Lower leg skin (tissue), 4 donors: ENCODE results near the gene PARVG. TPM values are rescaled to one million over a fixed set of nuclear protein-coding genes. Genes with fewer than 3 reads are reported as not detected.

ENCODE experiments used
- DNase-seq, 2 donors: peaks; one replicate each; pipeline ENCODE4 v3.0.0-alpha.2; 2019; ENCODE audit warnings: low spot score in 2 of 2
- H3K4me3 ChIP-seq: fragments of 200-600 bp; sonication (generic); 2 replicates; pipeline ENCODE4 v1.5.1; 2017; ENCODE audit warnings: mild to moderate bottlenecking, low read depth; ENCODE audit not compliant: poor library complexity, severe bottlenecking
- POLR2A ChIP-seq, 2 donors: fragments of 450-650 bp; IDR thresholded peaks; one replicate each; pipeline ENCODE4 v1.6.1; 2016 to 2017; ENCODE audit warnings: antibody characterized with exemption in 2 of 2, mild to moderate bottlenecking in 1 of 2, moderate library complexity in 1 of 2
- WGBS, 2 donors: methylation state at CpG; one replicate each; pipeline ENCODE4 v1.1.5; 2018; 5-methylcytosine and 5-hydroxymethylcytosine counted together
- intact Hi-C: fragments of 100-400 bp; cut with DNase I; formaldehyde crosslinking; loops from one replicate; pipeline ENCODE4 v1.15.0; 2023; ENCODE audit warnings: low total_unique reads
- total RNA-seq, 4 donors: library from RNA; depleted of rRNA; stranded (reverse); fragments of >200 nt; gene quantifications; one replicate each; pipeline ENCODE4 v1.1.0, GENCODE V29; 2016
- TF ChIP-seq, protein P1 (sequence below), 3 donors: fragments of 450-650 bp; IDR thresholded peaks; one replicate each; pipeline ENCODE4 v1.5.1; 2016; ENCODE audit warnings: antibody characterized with exemption in 3 of 3, mild to moderate bottlenecking in 3 of 3, moderate library complexity in 2 of 3

PARVG gene, protein sequence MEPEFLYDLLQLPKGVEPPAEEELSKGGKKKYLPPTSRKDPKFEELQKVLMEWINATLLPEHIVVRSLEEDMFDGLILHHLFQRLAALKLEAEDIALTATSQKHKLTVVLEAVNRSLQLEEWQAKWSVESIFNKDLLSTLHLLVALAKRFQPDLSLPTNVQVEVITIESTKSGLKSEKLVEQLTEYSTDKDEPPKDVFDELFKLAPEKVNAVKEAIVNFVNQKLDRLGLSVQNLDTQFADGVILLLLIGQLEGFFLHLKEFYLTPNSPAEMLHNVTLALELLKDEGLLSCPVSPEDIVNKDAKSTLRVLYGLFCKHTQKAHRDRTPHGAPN
- 10 to 100 TPM in 1 of 4 donors, 1 to 10 TPM in 3; 2.0 to 11.1 (median 4.5) TPM for total RNA-seq

DNA sequence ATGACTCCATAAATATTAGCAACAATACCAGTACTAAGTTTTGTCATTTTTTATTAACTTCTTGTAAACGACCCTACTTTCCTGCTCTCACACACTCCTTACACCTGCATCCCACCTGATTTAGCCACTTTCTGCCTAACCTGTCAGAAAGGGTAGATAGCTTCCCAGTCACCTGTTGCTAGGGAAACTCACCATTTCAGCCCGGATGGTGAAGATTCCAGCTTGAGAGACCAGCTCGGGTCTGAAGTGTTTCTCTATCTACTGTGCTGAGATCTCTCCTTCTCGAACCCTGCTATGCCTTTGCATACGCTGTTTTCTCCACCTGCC, at the start of gene PARVG:
TSS of gene PARVG (plus strand) at position 220 of the 327 bp plus-strand sequence. CDS start 2,405 bp downstream, outside the sequence.
- 67 to 72% methylated on average over 5 of the region's 5 CpGs for WGBS, 2 donors
- no peak for TF ChIP-seq POLR2A (IDR thresholded peaks at IDR 0.05)
- TF ChIP-seq, protein P1, sequence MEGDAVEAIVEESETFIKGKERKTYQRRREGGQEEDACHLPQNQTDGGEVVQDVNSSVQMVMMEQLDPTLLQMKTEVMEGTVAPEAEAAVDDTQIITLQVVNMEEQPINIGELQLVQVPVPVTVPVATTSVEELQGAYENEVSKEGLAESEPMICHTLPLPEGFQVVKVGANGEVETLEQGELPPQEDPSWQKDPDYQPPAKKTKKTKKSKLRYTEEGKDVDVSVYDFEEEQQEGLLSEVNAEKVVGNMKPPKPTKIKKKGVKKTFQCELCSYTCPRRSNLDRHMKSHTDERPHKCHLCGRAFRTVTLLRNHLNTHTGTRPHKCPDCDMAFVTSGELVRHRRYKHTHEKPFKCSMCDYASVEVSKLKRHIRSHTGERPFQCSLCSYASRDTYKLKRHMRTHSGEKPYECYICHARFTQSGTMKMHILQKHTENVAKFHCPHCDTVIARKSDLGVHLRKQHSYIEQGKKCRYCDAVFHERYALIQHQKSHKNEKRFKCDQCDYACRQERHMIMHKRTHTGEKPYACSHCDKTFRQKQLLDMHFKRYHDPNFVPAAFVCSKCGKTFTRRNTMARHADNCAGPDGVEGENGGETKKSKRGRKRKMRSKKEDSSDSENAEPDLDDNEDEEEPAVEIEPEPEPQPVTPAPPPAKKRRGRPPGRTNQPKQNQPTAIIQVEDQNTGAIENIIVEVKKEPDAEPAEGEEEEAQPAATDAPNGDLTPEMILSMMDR (IDR thresholded peaks at IDR 0.05) = no peak
- DNase-seq = no peak
- intact Hi-C loops = no loop called here
- no peak within 1 kb of the TSS for H3K4me3 ChIP-seq

DNA sequence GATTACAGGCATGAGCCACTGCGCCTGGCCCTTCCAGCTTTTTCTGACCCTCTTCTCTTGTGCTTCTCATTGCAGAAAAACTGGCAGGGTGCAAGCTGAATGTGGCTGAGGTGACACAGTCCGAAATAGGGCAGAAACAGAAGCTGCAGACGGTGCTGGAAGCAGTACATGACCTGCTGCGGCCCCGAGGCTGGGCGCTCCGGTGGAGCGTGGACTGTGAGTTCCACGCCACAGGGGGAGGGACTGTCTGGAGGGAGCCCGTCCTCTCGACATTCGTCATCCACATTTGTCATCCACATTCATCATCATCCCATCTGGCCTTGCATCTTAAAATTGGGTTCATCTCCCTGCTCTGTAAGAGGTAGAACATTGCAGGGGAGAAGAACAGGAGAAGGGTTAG, 49.3 kb upstream of the PARVG start:
- no peak for DNase-seq
- intact Hi-C loops = no loop called here
- no peak overlapping the region for H3K4me3 ChIP-seq
- TF ChIP-seq POLR2A (IDR thresholded peaks at IDR 0.05) = no peak
- WGBS, 2 donors = 94% methylated on average over 12 of the region's 12 CpGs

DNA sequence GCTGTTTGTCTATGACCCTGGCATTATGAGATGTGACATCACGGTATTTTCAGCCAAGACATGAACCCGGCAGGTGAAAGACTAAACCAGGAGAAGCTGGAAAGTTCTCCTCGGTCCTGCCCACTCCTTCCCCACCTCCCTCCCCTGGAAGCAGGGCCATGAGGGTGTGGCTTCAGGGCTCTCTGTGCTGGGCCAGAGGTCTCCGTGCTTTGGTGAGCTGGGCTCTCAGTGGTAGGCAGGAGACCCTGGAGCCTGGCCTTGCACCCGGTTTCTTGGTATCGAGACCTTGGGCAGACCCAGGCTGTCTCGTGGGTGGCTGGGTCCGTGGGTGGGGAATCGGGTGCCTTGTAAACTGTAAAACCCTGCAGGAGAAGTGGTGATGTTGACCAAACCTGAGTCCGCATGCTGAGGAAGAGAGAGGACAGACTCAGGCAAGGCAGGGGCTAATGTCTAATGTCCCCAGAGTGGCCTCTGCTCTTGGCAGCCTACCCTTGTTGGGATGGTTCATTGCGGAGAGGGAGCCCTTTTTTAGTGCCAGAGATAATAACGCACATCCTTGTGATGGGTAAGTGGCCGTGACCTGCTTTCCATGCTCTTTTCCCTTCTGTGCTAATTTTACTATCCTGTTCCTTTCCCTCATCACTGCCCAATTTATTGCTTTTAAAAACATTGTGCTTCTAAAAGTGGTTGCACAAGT, 48.6 kb upstream of the PARVG start:
- intact Hi-C loops = no loop called here
- 86 to 89% methylated on average over 13 of the region's 13 CpGs for whole genome bisulfite sequencing, 2 donors
- TF ChIP-seq, protein P1 (IDR thresholded peaks at IDR 0.05) = no peak
- TF ChIP-seq POLR2A (IDR thresholded peaks at IDR 0.05) = no peak
- DNase-seq = no peak
- H3K4me3 ChIP-seq = no peak overlapping the region

DNA sequence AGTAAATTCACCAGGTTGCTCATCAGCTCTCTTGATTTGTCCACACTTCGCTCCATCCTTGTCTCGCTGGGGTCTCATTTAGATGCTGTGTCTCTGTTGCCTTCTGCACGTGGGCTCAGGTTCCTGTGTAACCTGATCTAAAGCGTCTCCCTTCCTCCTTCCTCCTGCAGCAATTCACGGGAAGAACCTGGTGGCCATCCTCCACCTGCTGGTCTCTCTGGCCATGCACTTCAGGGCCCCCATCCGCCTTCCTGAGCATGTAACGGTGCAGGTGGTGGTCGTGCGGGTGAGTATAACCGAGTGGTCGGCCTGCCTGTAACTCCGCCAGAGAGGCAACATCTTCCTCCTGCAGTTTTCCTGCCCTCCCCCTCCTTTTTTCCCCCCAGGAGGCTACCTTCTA, 48.0 kb upstream of the PARVG start:
- 90 to 91% methylated on average over 12 of the region's 12 CpGs for WGBS, 2 donors
- no peak for DNase-seq
- intact Hi-C loops = no loop called here
- H3K4me3 ChIP-seq = no peak overlapping the region
- TF ChIP-seq, protein P1 (IDR thresholded peaks at IDR 0.05) = no peak
- TF ChIP-seq POLR2A (IDR thresholded peaks at IDR 0.05) = no peak

DNA sequence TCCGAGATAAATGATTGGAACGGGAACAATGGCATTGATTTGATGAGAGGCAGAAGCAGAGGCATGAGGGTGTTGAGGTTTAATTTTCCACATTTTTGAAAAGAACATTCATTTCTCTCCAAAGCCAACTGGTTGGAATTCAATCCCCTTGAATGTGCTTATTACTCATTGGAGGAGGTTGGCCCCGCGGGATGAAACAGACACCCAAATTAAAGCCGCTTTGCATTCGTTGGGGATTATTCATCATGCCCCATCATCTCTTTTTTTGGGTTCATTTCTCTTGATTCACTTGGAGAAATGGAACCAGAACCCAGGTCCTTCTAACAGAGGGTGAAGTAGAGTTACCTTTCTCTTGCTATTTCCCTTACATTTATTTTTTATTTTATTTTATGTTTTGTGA, 47.6 kb upstream of the PARVG start:
- TF ChIP-seq, protein P1 (IDR thresholded peaks at IDR 0.05) = no peak
- no peak for TF ChIP-seq POLR2A (IDR thresholded peaks at IDR 0.05)
- WGBS, 2 donors = 77 to 88% methylated on average over 6 of the region's 6 CpGs
- intact Hi-C loops = no loop called here
- DNase-seq = no peak
- H3K4me3 ChIP-seq = no peak overlapping the region

DNA sequence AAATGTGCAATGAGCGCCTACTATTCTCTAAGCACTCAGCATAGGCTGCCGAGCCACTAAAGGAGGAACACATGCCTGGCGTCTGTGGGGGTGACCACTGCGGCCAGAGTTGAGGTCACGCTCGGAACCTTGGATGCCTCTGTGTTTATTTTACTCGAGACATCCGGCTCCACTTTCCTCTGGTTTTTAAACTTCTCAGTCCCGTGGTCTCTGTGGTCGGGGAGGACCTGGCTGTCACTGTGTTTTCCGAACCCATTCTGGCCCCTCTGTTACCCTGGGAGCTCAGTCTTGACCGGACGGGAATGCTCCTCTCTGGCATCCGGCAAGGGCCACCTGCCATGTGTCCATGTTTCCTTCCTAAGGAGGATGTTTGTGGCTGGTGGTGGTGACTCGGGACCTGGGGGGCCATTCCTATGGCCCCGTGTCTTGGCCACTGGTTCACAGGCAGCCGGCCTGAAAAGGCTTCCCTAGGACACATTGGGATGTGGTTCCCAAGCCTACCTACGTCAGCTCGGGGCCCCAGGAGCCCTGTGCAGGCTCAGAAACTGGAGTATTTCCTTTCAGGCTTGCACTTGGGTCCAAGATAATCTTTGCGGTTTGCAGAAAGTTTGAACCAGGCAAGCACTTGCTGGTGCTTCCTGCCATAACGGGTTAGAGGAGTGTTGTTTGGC, 46.7 kb upstream of the PARVG start:
- H3K4me3 ChIP-seq = no peak overlapping the region
- WGBS, 2 donors = 82 to 83% methylated on average over 20 to 21 of the region's 21 CpGs
- DNase-seq = no peak
- intact Hi-C loops = no loop called here
- TF ChIP-seq POLR2A (IDR thresholded peaks at IDR 0.05) = no peak
- TF ChIP-seq, protein P1 (IDR thresholded peaks at IDR 0.05) = no peak
